ENCODE results near the gene LMOD2.

- TF ChIP-seq CTCF (IDR thresholded peaks at IDR 0.05) (no peak), POLR2AphosphoS5 (IDR thresholded peaks at IDR 0.05; ENCODE audit: low read depth, low read length) (no peak)
Measured at GRCh38 chr7:123689250-123689649, 33.6 kb downstream of the LMOD2 start.

All from Panc1 (cell line).